K562 (cell line): Measurements from ENCODE around the gene IQCE. TPM values are rescaled to one million over a fixed set of nuclear protein-coding genes. Genes with fewer than 3 reads are reported as not detected.

Experiments
- ADNP ChIP-seq: fragments of 200-800 bp; sonication (Bioruptor generic); IDR thresholded peaks from 2 replicates; pipeline ENCODE4 v1.6.1; 2016; ENCODE audit warnings: missing genetic modification characterization, missing compliant biosample characterization
- C11orf30 ChIP-seq: fragments of 450-650 bp; IDR thresholded peaks from 2 replicates; pipeline ENCODE4 v1.6.1; 2016; ENCODE audit warnings: low read depth, mild to moderate bottlenecking
- CHD2 ChIP-seq: IDR thresholded peaks from 2 replicates; pipeline ENCODE4 v1.6.1; 2011; ENCODE audit warnings: low read depth, low read length
- ETS2 ChIP-seq: IDR thresholded peaks from 2 replicates; pipeline ENCODE4 v1.6.1; 2016; ENCODE audit warnings: borderline replicate concordance, missing genetic modification characterization, mild to moderate bottlenecking, moderate library complexity, missing compliant biosample characterization; ENCODE audit not compliant: poor library complexity, severe bottlenecking
- FOXJ2 ChIP-seq: fragments of 200-800 bp; sonication (Bioruptor generic); IDR thresholded peaks from 2 replicates; pipeline ENCODE4 v1.6.1; 2016; ENCODE audit warnings: missing genetic modification characterization, missing compliant biosample characterization
- FOXJ3 ChIP-seq: sonication (generic); formaldehyde crosslinking; IDR thresholded peaks from 2 replicates; pipeline ENCODE4 v1.4.0; 2020; ENCODE audit warnings: mild to moderate bottlenecking, missing genetic modification reagents
- FOXO4 ChIP-seq: fragments of 450-650 bp; formaldehyde crosslinking; IDR thresholded peaks from 2 replicates; pipeline ENCODE4 v1.4.0; 2020; ENCODE audit warnings: mild to moderate bottlenecking, moderate library complexity
- GABPA ChIP-seq: fragments of 200-800 bp; sonication (Bioruptor generic); conservative IDR thresholded peaks from 2 replicates; pipeline ENCODE4 v1.6.1; 2016; ENCODE audit warnings: low read depth, missing genetic modification characterization, missing compliant biosample characterization
- HEY1 ChIP-seq: fragments of 250-450 bp; sonication (Bioruptor Pico); IDR thresholded peaks from 2 replicates; pipeline ENCODE4 v1.5.0; 2020; ENCODE audit warnings: mild to moderate bottlenecking, moderate library complexity, borderline replicate concordance
- HNRNPLL ChIP-seq: fragments of 200-400 bp; formaldehyde crosslinking; IDR thresholded peaks from 2 replicates; pipeline ENCODE4 v1.6.1; 2017; ENCODE audit warnings: low read length, low read depth, mild to moderate bottlenecking; ENCODE audit not compliant: poor library complexity, severe bottlenecking
- KDM1A ChIP-seq, 2 experiments: fragments of 450-650 bp; IDR thresholded peaks; 2 replicates each; pipeline ENCODE4 v1.6.1; 2016; ENCODE audit warnings: mild to moderate bottlenecking in 2 of 2
- KDM5B ChIP-seq: fragments of 200-600 bp; sonication (generic); IDR thresholded peaks from 2 replicates; pipeline ENCODE4 v1.6.1; 2012; ENCODE audit warnings: low read depth, mild to moderate bottlenecking, moderate library complexity, low read length, control low read depth, inconsistent platforms; ENCODE audit not compliant: insufficient replicate concordance
- L3MBTL2 ChIP-seq: fragments of 450-650 bp; IDR thresholded peaks from 2 replicates; pipeline ENCODE4 v1.6.1; 2016; ENCODE audit warnings: mild to moderate bottlenecking, moderate library complexity
- LEF1 ChIP-seq: fragments of 450-650 bp; IDR thresholded peaks from 2 replicates; pipeline ENCODE4 v1.6.1; 2016; ENCODE audit warnings: mild to moderate bottlenecking
- MEIS2 ChIP-seq: fragments of 450-650 bp; IDR thresholded peaks from 2 replicates; pipeline ENCODE4 v1.6.1; 2014; ENCODE audit warnings: mild to moderate bottlenecking; ENCODE audit not compliant: partially characterized antibody
- NCOA2 ChIP-seq, 2 experiments: fragments of 450-650 bp; IDR thresholded peaks; 2 replicates each; pipeline ENCODE4 v1.6.1; 2018; ENCODE audit warnings: mild to moderate bottlenecking in 2 of 2, moderate library complexity in 1 of 2; ENCODE audit not compliant: partially characterized antibody in 2 of 2
- POLR2H ChIP-seq: IDR thresholded peaks from 2 replicates; pipeline ENCODE4 v1.6.1; 2016; ENCODE audit warnings: missing genetic modification characterization, low read depth, mild to moderate bottlenecking, control low read depth, missing compliant biosample characterization, moderate library complexity
- POLR3A ChIP-seq: IDR thresholded peaks from 2 replicates; pipeline ENCODE4 v1.6.1; 2011; ENCODE audit warnings: borderline replicate concordance, mild to moderate bottlenecking, moderate library complexity; ENCODE audit not compliant: insufficient read length, insufficient read depth; ENCODE audit errors: extremely low read depth
- PTRF ChIP-seq: fragments of 450-650 bp; IDR thresholded peaks from 2 replicates; pipeline ENCODE4 v1.6.1; 2016; ENCODE audit warnings: mild to moderate bottlenecking, missing genetic modification characterization, missing compliant biosample characterization
- RBM34 ChIP-seq: fragments of 200-400 bp; formaldehyde crosslinking; IDR thresholded peaks from 2 replicates; pipeline ENCODE4 v1.6.1; 2018; ENCODE audit warnings: low read length, borderline replicate concordance; ENCODE audit not compliant: insufficient read depth
- SIN3A ChIP-seq, 2 experiments: fragments of 150-350 bp in 1 of 2; IDR thresholded peaks; 2 replicates each; pipeline ENCODE4 v1.6.1; 2011 to 2016; ENCODE audit warnings: borderline replicate concordance in 2 of 2, low read depth in 2 of 2, low read length in 2 of 2, mild to moderate bottlenecking in 2 of 2, moderate library complexity in 2 of 2; ENCODE audit not compliant: control insufficient read depth in 1 of 2
- SLC30A9 ChIP-seq: fragments of 250-450 bp; sonication (Bioruptor Pico); IDR thresholded peaks from 2 replicates; pipeline ENCODE4 v1.8.0; 2022; ENCODE audit warnings: mild to moderate bottlenecking, moderate library complexity
- SMARCA4 ChIP-seq: fragments of 450-650 bp; IDR thresholded peaks from 2 replicates; pipeline ENCODE4 v1.6.1; 2016
- XRCC3 ChIP-seq: fragments of 450-650 bp; IDR thresholded peaks from 2 replicates; pipeline ENCODE4 v1.6.1; 2017; ENCODE audit warnings: mild to moderate bottlenecking, moderate library complexity
- ZNF212 ChIP-seq: fragments of 450-650 bp; formaldehyde crosslinking; IDR thresholded peaks from 2 replicates; pipeline ENCODE4 v1.4.0; 2020; ENCODE audit warnings: mild to moderate bottlenecking
- ZNF589 ChIP-seq: fragments of 200-800 bp; sonication (Bioruptor generic); IDR thresholded peaks from 2 replicates; pipeline ENCODE4 v1.6.1; 2016; ENCODE audit warnings: low read depth, missing genetic modification characterization, missing compliant biosample characterization
- polyA plus RNA-seq, 8 experiments: library from polyadenylated mRNA; depleted of rRNA in 4 of 8; stranded (reverse) in 5 of 8; unstranded in 3 of 8; fragments of >200 nt; fragmentation: Nextera tagmentation in 2 of 8; fragmentation: Illumina TruSeq in 1 of 8; extraction: Ambion mirVana in 2 of 8; extraction: Trizol in 1 of 8; gene quantifications; 2 replicates each; pipeline versions ENCODE4 v1.2.1 to v1.2.3, GENCODE V29; 2011 to 2014; ENCODE audit warnings: inconsistent platforms in 1 of 8, missing spikeins in 1 of 8
- total RNA-seq, 7 experiments: library from RNA; depleted of rRNA in 6 of 7; stranded (reverse); fragments of >200 nt in 6 of 7; fragmentation: Illumina TruSeq in 2 of 7; extraction: Trizol in 2 of 7; gene quantifications; 2 replicates each; pipeline versions ENCODE4 v1.2.1 to v1.2.3, GENCODE V29; 2011 to 2021; ENCODE audit warnings: low replicate concordance in 1 of 7
- TF ChIP-seq, protein P1 (sequence below): sonication (generic); formaldehyde crosslinking; IDR thresholded peaks from 2 replicates; pipeline ENCODE4 v1.8.0; 2022; ENCODE audit warnings: mild to moderate bottlenecking, missing genetic modification reagents, borderline replicate concordance

IQCE gene
- total and polyA plus RNA-seq, 9 of the 15 experiments (the other 6 are each of a cell fraction or from before 2014, with no cell fraction given): 0.18 to 8.5 (median 4.2) TPM

DNA sequence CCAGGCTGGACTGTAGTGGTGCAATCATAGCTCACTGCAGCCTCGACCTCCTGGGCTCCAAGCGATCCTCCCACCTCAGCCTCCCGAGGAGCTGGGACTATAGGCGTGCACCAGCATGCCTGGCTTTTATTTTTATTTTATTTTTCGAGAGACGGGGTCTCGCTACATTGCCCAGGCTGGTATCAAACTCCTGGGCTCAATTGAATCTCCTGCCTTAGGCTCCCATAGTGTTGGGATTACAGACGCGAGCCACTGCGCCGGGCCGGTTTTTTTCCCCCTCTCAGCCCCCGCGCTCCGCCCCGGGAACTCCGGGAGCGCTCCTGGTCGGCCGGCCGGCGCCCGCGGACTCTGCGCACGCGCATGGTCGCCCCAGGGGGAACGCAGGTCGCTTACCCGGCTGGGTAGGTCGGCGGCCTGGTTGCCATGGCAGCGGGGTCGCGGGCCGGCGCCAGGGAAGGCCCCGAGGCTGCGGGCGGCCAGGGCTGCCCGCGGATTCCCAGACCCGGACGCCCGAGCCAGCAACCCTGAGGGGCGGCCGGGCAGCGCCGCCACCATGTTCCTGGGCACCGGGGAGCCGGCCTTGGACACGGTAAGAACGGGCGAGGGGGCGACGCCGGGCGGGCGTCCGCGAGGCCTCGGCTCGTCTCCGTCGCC, at the start of gene IQCE (continued):
- TF ChIP-seq SIN3A (IDR thresholded peaks at IDR 0.05; ENCODE audit: borderline replicate concordance in 2 of 2, control insufficient read depth in 1 of 2, low read depth in 2 of 2, low read length in 2 of 2) (peak; percentile 89 to 91; a peak in 3 of 4 replicates), SMARCA4 (no peak), ZNF212 (CRISPR knock-in tag) (no peak), FOXJ3 (no peak), POLR2H (tag) (no peak), HNRNPLL (no peak), ADNP (tag) (no peak), CHD2 (no peak), POLR3A (no peak), GABPA (tag) (no peak), MEIS2 (peak; percentile 63), RBM34 (no peak), ETS2 (tag) (no peak), KDM1A (IDR thresholded peaks at IDR 0.05) (peak; percentile 30 to 84; a peak in 2 of 4 replicates), XRCC3 (no peak), LEF1 (no peak), L3MBTL2 (peak; percentile 10), SLC30A9 (CRISPR knock-in tag) (no peak), HEY1 (CRISPR knock-in tag) (no peak), PTRF (no peak), FOXO4 (CRISPR knock-in tag) (no peak), ZNF589 (CRISPR knock-in tag) (no peak), KDM5B (no peak), C11orf30 (no peak), NCOA2 (IDR thresholded peaks at IDR 0.05; ENCODE audit: partially characterized antibody in 2 of 2) (no peak), FOXJ2 (tag) (peak; percentile 68; the same call in 1 of the 2 replicates)
- TF ChIP-seq, protein P1, sequence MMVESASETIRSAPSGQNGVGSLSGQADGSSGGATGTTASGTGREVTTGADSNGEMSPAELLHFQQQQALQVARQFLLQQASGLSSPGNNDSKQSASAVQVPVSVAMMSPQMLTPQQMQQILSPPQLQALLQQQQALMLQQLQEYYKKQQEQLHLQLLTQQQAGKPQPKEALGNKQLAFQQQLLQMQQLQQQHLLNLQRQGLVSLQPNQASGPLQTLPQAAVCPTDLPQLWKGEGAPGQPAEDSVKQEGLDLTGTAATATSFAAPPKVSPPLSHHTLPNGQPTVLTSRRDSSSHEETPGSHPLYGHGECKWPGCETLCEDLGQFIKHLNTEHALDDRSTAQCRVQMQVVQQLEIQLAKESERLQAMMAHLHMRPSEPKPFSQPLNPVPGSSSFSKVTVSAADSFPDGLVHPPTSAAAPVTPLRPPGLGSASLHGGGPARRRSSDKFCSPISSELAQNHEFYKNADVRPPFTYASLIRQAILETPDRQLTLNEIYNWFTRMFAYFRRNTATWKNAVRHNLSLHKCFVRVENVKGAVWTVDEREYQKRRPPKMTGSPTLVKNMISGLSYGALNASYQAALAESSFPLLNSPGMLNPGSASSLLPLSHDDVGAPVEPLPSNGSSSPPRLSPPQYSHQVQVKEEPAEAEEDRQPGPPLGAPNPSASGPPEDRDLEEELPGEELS (CRISPR knock-in tag): no peak
